Peyer's patch (tissue), 4 donors: ENCODE results near the gene CRAMP1.

Source experiments
- POLR2A ChIP-seq, 2 donors: fragments of 450-650 bp; IDR thresholded peaks; one replicate each; pipeline ENCODE4 v1.5.1; 2017; ENCODE audit warnings: antibody characterized with exemption in 2 of 2, mild to moderate bottlenecking in 2 of 2, moderate library complexity in 2 of 2
- TF ChIP-seq, protein P1 (sequence below), 6 experiments: fragments of 450-650 bp in 4 of 6; fragments of 200-600 bp in 2 of 6; sonication (generic) in 1 of 6; IDR thresholded peaks; one replicate each; pipeline ENCODE4 v1.5.1; 2017 to 2019; ENCODE audit warnings: antibody characterized with exemption in 6 of 6, mild to moderate bottlenecking in 3 of 6, moderate library complexity in 1 of 6

DNA sequence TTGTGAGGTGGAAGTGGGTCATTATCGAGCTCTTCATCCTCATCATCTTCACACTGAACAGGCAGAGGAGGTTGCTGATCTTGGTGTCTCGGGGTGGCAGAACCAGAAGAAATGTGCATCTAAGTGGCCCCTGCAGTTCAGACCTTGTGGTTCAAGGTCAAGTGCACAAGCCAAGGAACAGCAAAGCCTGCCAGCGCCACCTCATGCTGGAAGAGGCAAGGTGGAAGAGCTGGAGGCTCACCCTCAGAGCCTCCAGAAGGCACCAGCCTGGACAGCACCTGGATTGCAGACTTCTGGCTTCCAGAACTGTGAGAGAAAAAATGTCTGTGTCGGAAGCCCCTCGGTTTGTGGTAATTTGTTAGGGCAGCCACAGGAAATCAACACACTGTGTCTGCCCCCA is 32.9 kb upstream of the CRAMP1 start:
- TF ChIP-seq, protein P1, sequence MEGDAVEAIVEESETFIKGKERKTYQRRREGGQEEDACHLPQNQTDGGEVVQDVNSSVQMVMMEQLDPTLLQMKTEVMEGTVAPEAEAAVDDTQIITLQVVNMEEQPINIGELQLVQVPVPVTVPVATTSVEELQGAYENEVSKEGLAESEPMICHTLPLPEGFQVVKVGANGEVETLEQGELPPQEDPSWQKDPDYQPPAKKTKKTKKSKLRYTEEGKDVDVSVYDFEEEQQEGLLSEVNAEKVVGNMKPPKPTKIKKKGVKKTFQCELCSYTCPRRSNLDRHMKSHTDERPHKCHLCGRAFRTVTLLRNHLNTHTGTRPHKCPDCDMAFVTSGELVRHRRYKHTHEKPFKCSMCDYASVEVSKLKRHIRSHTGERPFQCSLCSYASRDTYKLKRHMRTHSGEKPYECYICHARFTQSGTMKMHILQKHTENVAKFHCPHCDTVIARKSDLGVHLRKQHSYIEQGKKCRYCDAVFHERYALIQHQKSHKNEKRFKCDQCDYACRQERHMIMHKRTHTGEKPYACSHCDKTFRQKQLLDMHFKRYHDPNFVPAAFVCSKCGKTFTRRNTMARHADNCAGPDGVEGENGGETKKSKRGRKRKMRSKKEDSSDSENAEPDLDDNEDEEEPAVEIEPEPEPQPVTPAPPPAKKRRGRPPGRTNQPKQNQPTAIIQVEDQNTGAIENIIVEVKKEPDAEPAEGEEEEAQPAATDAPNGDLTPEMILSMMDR (IDR thresholded peaks at IDR 0.05): no peak
- no peak for TF ChIP-seq POLR2A (IDR thresholded peaks at IDR 0.05)
